WTC11 (cell line): ENCODE results near the gene ANP32D. TPM values are rescaled to one million over a fixed set of nuclear protein-coding genes. Genes with fewer than 3 reads are reported as not detected.
"Not testable (repeated sequence)": the region's sequence is repeated elsewhere in the genome, so short reads cannot be mapped to it uniquely, and the experiment has no call there.

Experiments used
- ATAC-seq: fragments of 200-7000 bp; cut with Tn5 transposase; 2 replicates; pipeline ENCODE4 v1.10.0; 2021; ENCODE audit warnings: mild to moderate bottlenecking, moderate library complexity
- CTCF ChIA-PET: fragments of 300-600 bp; sonication (Branson Sonifier 250); formaldehyde crosslinking; loops from one replicate; lab custom pipeline; 2021; ENCODE audit warnings: antibody characterized with exemption; lab: Charles Lee
- POLR2A ChIA-PET: fragments of 350-600 bp; sonication (Branson Sonifier 250); formaldehyde crosslinking; loops from one replicate; lab custom pipeline; 2021; ENCODE audit warnings: antibody characterized with exemption; lab: Charles Lee
- DNase-seq: peaks from one replicate; pipeline ENCODE4 v3.0.0; 2021; ENCODE audit warnings: low spot score
- H3K27ac Mint-ChIP-seq: 2 replicates; pipeline ENCODE4 v1.8.0; 2021; ENCODE audit warnings: mixed read lengths
- H3K27me3 Mint-ChIP-seq: 2 replicates; pipeline ENCODE4 v1.8.0; 2021; ENCODE audit warnings: low read depth, mild to moderate bottlenecking, moderate library complexity, mixed read lengths
- H3K36me3 Mint-ChIP-seq: 2 replicates; pipeline ENCODE4 v1.8.0; 2021; ENCODE audit warnings: mixed read lengths
- H3K4me1 Mint-ChIP-seq: 2 replicates; pipeline ENCODE4 v1.8.0; 2022; ENCODE audit warnings: mixed read lengths
- H3K4me3 Mint-ChIP-seq: 2 replicates; pipeline ENCODE4 v1.8.0; 2021; ENCODE audit warnings: mild to moderate bottlenecking, moderate library complexity, mixed read lengths
- H3K9me3 Mint-ChIP-seq: 2 replicates; pipeline ENCODE4 v1.8.0; 2021; ENCODE audit warnings: mixed read lengths
- CREM ChIP-seq: sonication (generic); formaldehyde crosslinking; IDR thresholded peaks from 2 replicates; pipeline ENCODE4 v1.8.1; 2022; ENCODE audit warnings: mild to moderate bottlenecking, missing genetic modification reagents, moderate library complexity
- ELF4 ChIP-seq: sonication (generic); formaldehyde crosslinking; IDR thresholded peaks from 2 replicates; pipeline ENCODE4 v1.8.1; 2022; ENCODE audit warnings: low read depth, mild to moderate bottlenecking, moderate library complexity, missing genetic modification reagents
- FOXK1 ChIP-seq: sonication (generic); formaldehyde crosslinking; IDR thresholded peaks from 2 replicates; pipeline ENCODE4 v1.8.0; 2022; ENCODE audit warnings: mild to moderate bottlenecking, moderate library complexity, missing genetic modification reagents
- MXD4 ChIP-seq: fragments of 250-450 bp; sonication (Bioruptor Pico); IDR thresholded peaks from 2 replicates; pipeline ENCODE4 v1.8.0; 2021; ENCODE audit warnings: mild to moderate bottlenecking, moderate library complexity, borderline replicate concordance
- NFATC4 ChIP-seq: fragments of 250-450 bp; sonication (Bioruptor Pico); IDR thresholded peaks from 2 replicates; pipeline ENCODE4 v1.9.0; 2021; ENCODE audit warnings: mild to moderate bottlenecking
- NR2C2 ChIP-seq: sonication (generic); formaldehyde crosslinking; IDR thresholded peaks from 2 replicates; pipeline ENCODE4 v1.8.0; 2022; ENCODE audit warnings: mild to moderate bottlenecking, missing genetic modification reagents
- SMAD4 ChIP-seq: sonication (generic); formaldehyde crosslinking; IDR thresholded peaks from 2 replicates; pipeline ENCODE4 v1.8.0; 2022; ENCODE audit warnings: mild to moderate bottlenecking, missing genetic modification reagents
- SP1 ChIP-seq: sonication (generic); formaldehyde crosslinking; conservative IDR thresholded peaks from 2 replicates; pipeline ENCODE4 v1.8.1; 2022; ENCODE audit warnings: missing genetic modification reagents
- ZNF138 ChIP-seq: sonication (generic); formaldehyde crosslinking; conservative IDR thresholded peaks from 2 replicates; pipeline ENCODE4 v1.8.1; 2022; ENCODE audit warnings: mild to moderate bottlenecking, moderate library complexity, missing genetic modification reagents
- ZNF232 ChIP-seq: sonication (generic); formaldehyde crosslinking; IDR thresholded peaks from 2 replicates; pipeline ENCODE4 v1.8.0; 2022; ENCODE audit warnings: mild to moderate bottlenecking, missing genetic modification reagents
- ZNF317 ChIP-seq: sonication (generic); formaldehyde crosslinking; IDR thresholded peaks from 2 replicates; pipeline ENCODE4 v1.8.1; 2023; ENCODE audit warnings: low read depth, mild to moderate bottlenecking, moderate library complexity, missing genetic modification reagents, borderline replicate concordance
- ZNF396 ChIP-seq: fragments of 250-450 bp; sonication (Bioruptor Pico); IDR thresholded peaks from 2 replicates; pipeline ENCODE4 v1.8.0; 2021; ENCODE audit warnings: mild to moderate bottlenecking, moderate library complexity, borderline replicate concordance
- ZNF671 ChIP-seq: fragments of 250-450 bp; sonication (Bioruptor Pico); IDR thresholded peaks from 2 replicates; pipeline ENCODE4 v1.8.0; 2021; ENCODE audit warnings: mild to moderate bottlenecking
- total RNA-seq: library from RNA; stranded (reverse); gene quantifications from 3 replicates; pipeline ENCODE4 v1.2.3, GENCODE V29; 2021
- TF ChIP-seq, protein P1 (sequence below): sonication (generic); formaldehyde crosslinking; IDR thresholded peaks from 2 replicates; pipeline ENCODE4 v1.8.0; 2022; ENCODE audit warnings: missing genetic modification reagents
- TF ChIP-seq, protein P2 (sequence below): fragments of 250-450 bp; sonication (Bioruptor Pico); IDR thresholded peaks from 2 replicates; pipeline ENCODE4 v1.9.0; 2021; ENCODE audit warnings: mild to moderate bottlenecking
- TF ChIP-seq, protein P3 (sequence below): sonication (generic); formaldehyde crosslinking; IDR thresholded peaks from 2 replicates; pipeline ENCODE4 v1.8.1; 2022; ENCODE audit warnings: mild to moderate bottlenecking, moderate library complexity, missing genetic modification reagents
- TF ChIP-seq, protein P4 (sequence below): sonication (generic); formaldehyde crosslinking; IDR thresholded peaks from 2 replicates; pipeline ENCODE4 v1.8.1; 2022; ENCODE audit warnings: low read depth, missing genetic modification reagents, borderline replicate concordance
- TF ChIP-seq, protein P5 (sequence below): sonication (generic); formaldehyde crosslinking; IDR thresholded peaks from 2 replicates; pipeline ENCODE4 v1.8.1; 2023; ENCODE audit warnings: mild to moderate bottlenecking, missing genetic modification reagents, borderline replicate concordance
- TF ChIP-seq, protein P6 (sequence below): fragments of 250-450 bp; sonication (Bioruptor Pico); IDR thresholded peaks from 2 replicates; pipeline ENCODE4 v1.9.0; 2021; ENCODE audit warnings: moderate library complexity, mild to moderate bottlenecking, inconsistent platforms, borderline replicate concordance

The ANP32D gene
- total RNA-seq, 1 experiment from 2014 or later = not detected

DNA sequence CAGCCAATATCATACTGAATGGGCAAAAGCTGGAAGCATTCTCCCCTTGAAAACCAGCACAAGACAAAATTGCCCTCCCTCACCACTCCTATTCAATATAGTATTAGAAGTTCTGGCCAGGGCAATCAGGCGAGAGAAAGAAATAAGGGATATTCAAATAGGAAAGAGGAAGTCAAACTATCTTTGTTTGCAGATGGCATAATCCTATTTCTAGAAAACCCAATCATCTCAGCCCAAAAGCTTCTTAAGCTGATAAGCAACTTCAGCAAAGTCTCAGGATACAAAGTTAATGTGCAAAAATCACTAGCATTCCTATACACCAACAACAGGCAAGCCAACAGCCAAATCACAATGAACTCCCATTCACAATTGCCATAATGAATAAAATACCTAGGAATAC lies 21.0 kb upstream of the ANP32D start:
- DNase-seq (no peak), ATAC-seq (no peak)
- Mint-ChIP-seq H3K36me3 (peaks cover 8% of the 10 kb centered on the region), H3K4me1 (peaks cover 8% of the 10 kb centered on the region; the same call in 1 of the 2 replicates), H3K4me3 (no peak overlapping the region), H3K27me3 (no peaks in the 10 kb centered on the region), H3K27ac (no peak overlapping the region), H3K9me3 (peaks cover 31% of the 10 kb centered on the region)
- ChIA-PET POLR2A (no interaction called here), CTCF (no interaction called here)
- TF ChIP-seq NR2C2 (no peak), ZNF396 (CRISPR knock-in tag) (no peak), NFATC4 (no peak), ELF4 (CRISPR knock-in tag) (no peak), SMAD4 (no peak), ZNF138 (CRISPR knock-in tag) (no peak), ZNF317 (CRISPR knock-in tag) (no peak), ZNF671 (CRISPR knock-in tag) (no peak), MXD4 (CRISPR knock-in tag) (no peak), SP1 (CRISPR knock-in tag) (no peak), CREM (CRISPR knock-in tag) (no peak), FOXK1 (CRISPR knock-in tag) (no peak), ZNF232 (no peak)
- TF ChIP-seq, protein P1, sequence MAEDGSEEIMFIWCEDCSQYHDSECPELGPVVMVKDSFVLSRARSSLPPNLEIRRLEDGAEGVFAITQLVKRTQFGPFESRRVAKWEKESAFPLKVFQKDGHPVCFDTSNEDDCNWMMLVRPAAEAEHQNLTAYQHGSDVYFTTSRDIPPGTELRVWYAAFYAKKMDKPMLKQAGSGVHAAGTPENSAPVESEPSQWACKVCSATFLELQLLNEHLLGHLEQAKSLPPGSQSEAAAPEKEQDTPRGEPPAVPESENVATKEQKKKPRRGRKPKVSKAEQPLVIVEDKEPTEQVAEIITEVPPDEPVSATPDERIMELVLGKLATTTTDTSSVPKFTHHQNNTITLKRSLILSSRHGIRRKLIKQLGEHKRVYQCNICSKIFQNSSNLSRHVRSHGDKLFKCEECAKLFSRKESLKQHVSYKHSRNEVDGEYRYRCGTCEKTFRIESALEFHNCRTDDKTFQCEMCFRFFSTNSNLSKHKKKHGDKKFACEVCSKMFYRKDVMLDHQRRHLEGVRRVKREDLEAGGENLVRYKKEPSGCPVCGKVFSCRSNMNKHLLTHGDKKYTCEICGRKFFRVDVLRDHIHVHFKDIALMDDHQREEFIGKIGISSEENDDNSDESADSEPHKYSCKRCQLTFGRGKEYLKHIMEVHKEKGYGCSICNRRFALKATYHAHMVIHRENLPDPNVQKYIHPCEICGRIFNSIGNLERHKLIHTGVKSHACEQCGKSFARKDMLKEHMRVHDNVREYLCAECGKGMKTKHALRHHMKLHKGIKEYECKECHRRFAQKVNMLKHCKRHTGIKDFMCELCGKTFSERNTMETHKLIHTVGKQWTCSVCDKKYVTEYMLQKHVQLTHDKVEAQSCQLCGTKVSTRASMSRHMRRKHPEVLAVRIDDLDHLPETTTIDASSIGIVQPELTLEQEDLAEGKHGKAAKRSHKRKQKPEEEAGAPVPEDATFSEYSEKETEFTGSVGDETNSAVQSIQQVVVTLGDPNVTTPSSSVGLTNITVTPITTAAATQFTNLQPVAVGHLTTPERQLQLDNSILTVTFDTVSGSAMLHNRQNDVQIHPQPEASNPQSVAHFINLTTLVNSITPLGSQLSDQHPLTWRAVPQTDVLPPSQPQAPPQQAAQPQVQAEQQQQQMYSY (CRISPR knock-in tag) = no peak
- TF ChIP-seq, protein P2, sequence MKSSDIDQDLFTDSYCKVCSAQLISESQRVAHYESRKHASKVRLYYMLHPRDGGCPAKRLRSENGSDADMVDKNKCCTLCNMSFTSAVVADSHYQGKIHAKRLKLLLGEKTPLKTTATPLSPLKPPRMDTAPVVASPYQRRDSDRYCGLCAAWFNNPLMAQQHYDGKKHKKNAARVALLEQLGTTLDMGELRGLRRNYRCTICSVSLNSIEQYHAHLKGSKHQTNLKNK (CRISPR knock-in tag) = no peak
- TF ChIP-seq, protein P3, sequence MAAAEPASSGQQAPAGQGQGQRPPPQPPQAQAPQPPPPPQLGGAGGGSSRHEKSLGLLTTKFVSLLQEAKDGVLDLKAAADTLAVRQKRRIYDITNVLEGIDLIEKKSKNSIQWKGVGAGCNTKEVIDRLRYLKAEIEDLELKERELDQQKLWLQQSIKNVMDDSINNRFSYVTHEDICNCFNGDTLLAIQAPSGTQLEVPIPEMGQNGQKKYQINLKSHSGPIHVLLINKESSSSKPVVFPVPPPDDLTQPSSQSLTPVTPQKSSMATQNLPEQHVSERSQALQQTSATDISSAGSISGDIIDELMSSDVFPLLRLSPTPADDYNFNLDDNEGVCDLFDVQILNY (CRISPR knock-in tag) = no peak
- TF ChIP-seq, protein P4, sequence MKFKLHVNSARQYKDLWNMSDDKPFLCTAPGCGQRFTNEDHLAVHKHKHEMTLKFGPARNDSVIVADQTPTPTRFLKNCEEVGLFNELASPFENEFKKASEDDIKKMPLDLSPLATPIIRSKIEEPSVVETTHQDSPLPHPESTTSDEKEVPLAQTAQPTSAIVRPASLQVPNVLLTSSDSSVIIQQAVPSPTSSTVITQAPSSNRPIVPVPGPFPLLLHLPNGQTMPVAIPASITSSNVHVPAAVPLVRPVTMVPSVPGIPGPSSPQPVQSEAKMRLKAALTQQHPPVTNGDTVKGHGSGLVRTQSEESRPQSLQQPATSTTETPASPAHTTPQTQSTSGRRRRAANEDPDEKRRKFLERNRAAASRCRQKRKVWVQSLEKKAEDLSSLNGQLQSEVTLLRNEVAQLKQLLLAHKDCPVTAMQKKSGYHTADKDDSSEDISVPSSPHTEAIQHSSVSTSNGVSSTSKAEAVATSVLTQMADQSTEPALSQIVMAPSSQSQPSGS = no peak
- TF ChIP-seq, protein P5, sequence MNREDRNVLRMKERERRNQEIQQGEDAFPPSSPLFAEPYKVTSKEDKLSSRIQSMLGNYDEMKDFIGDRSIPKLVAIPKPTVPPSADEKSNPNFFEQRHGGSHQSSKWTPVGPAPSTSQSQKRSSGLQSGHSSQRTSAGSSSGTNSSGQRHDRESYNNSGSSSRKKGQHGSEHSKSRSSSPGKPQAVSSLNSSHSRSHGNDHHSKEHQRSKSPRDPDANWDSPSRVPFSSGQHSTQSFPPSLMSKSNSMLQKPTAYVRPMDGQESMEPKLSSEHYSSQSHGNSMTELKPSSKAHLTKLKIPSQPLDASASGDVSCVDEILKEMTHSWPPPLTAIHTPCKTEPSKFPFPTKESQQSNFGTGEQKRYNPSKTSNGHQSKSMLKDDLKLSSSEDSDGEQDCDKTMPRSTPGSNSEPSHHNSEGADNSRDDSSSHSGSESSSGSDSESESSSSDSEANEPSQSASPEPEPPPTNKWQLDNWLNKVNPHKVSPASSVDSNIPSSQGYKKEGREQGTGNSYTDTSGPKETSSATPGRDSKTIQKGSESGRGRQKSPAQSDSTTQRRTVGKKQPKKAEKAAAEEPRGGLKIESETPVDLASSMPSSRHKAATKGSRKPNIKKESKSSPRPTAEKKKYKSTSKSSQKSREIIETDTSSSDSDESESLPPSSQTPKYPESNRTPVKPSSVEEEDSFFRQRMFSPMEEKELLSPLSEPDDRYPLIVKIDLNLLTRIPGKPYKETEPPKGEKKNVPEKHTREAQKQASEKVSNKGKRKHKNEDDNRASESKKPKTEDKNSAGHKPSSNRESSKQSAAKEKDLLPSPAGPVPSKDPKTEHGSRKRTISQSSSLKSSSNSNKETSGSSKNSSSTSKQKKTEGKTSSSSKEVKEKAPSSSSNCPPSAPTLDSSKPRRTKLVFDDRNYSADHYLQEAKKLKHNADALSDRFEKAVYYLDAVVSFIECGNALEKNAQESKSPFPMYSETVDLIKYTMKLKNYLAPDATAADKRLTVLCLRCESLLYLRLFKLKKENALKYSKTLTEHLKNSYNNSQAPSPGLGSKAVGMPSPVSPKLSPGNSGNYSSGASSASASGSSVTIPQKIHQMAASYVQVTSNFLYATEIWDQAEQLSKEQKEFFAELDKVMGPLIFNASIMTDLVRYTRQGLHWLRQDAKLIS = no peak
- TF ChIP-seq, protein P6, sequence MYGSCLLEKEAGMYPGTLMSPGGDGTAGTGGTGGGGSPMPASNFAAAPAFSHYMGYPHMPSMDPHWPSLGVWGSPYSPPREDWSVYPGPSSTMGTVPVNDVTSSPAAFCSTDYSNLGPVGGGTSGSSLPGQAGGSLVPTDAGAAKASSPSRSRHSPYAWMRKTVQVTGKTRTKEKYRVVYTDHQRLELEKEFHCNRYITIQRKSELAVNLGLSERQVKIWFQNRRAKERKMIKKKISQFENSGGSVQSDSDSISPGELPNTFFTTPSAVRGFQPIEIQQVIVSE (CRISPR knock-in tag) = no peak

DNA sequence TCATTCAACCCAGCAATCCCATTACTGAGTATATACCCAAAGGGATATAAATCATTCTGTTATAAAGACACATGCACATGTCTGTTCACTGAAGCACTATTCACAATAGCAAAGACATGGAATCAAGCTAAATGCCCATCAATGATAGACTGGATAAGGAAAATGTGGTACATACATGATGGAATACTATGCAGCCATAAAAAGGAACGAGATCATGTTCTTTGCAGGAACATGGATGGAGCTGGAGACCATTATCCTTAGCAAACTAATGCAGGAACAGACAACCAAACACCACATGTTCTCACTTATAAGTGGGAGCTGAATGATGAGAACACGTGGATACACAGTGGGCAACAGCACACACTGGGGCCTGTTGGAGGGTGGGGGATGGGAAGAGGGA lies 19.4 kb upstream of the ANP32D start:
- POLR2A ChIA-PET, H3K36me3 Mint-ChIP-seq, ATAC-seq, H3K4me1 Mint-ChIP-seq, H3K27ac Mint-ChIP-seq, H3K27me3 Mint-ChIP-seq, H3K4me3 Mint-ChIP-seq, DNase-seq: not testable (repeated sequence)
- peaks cover 31% of the 10 kb centered on the region for H3K9me3 Mint-ChIP-seq
- CTCF ChIA-PET = interaction anchor here (1.7 kb wide), 1 partner anchor 165 kb away, joined by 9 read pairs; no protein-coding TSS in a partner anchor
